CMK (cell line): ENCODE measurements around the gene GOLGA7B.

Source experiments
- DNase-seq: peaks from one replicate; pipeline ENCODE4 v3.0.0-alpha.2; 2010; ENCODE audit warnings: low read depth

GOLGA7B gene

DNA sequence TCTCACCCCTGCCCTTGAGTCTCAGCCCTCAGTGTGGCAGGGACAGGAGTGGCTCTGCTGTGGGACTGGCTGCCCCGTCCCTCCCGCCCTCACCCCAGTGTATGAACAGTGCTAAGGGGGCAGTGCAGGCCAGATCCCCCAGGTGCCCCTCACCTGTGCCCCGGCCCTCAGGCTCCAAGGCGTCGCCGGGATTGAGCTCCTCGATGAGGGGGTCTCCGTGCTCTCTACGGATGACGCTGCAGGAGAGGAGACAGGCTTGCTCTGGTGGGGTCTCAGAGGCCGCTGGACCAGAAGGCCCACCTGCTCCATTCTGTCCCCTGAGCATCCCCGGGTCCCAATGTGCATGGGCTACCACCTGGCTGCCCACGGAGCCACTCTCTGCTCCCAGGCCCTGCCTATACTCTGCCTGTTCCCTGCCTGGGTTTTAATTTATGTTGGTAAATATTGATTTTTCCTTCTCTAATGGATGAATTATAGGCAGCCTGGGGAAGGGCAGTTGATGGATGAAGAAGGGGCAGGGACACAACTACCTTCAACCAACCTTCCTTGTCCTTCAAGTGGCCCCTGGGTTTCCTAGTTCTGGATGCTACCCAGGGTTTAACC, 47.2 kb downstream of the GOLGA7B start:
- DNase-seq, result no peak

DNA sequence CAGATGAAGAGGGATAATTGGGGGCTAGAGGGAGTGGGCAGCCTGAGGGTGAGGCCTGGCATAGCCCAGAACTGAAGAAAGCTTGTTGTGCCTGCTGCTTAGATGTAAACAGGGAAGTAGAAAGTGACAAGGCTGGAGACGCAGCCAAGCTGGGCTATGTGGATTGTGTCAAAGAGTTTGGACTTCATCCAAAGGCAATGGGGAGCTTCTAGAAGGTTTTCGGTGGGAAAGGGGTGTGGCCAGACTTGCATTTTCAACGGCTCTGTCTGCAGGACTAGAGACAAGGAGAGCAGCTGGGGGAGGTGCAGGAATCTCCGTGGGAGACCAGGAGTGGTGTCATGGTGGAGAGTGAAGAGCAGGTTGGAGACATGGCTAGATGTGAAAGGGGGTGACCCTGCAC, 48.8 kb downstream of the GOLGA7B start:
- DNase-seq, result no peak

DNA sequence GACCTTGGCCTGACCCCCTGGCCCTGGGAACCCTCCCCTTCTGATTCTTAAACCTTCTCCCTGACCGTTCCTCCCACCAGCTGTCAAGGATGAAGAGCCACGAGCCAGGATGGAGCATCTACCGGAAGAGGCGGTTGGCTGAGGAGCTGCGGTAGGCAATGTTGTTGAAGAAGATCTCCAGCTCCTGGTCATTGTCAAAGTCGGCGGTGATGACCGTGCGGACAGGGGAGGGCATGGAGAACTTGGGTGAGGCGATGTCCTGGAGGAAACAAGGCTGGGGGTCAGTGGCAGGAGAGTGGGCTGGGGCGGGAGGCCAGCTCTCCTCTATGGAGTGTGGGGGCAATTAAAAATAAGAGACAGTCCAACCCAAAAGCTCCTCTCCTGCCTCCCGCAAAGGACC, 51.7 kb downstream of the GOLGA7B start:
- DNase-seq, result no peak

- DNase-seq, result no peak
Measured at GRCh38 chr10:97903128-97904017, 53.7 kb downstream of the GOLGA7B start.

- DNase-seq, result no peak
Measured at GRCh38 chr10:97904018-97904381, 54.4 kb downstream of the GOLGA7B start.

DNA sequence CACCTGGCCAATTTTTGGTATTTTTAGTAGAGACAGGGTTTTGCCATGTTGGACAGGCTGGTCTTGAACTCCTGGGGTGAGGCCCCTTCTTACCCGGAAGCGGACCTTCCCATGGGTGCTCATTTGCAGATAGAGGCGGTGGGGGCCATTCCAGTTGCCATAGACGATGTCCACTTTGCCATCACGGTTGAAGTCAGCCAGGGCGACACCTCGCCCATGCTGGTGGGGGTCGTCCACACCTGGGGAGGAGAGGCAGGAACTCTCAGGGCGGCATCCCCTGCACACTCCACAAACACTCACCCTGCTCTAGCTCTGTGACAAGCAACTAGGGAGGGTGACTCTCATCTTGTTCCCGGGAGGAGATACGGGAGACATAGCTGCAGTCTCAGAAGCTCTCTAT, 54.9 kb downstream of the GOLGA7B start:
- no peak for DNase-seq

GRCh38 chr10:97905276-97905675, 55.6 kb downstream of the GOLGA7B start:
- DNase-seq, result no peak

- no peak for DNase-seq
Measured at GRCh38 chr10:97907211-97907610, 57.6 kb downstream of the GOLGA7B start.

- no peak for DNase-seq
Measured at GRCh38 chr10:97907830-97908229, 58.2 kb downstream of the GOLGA7B start.

DNA sequence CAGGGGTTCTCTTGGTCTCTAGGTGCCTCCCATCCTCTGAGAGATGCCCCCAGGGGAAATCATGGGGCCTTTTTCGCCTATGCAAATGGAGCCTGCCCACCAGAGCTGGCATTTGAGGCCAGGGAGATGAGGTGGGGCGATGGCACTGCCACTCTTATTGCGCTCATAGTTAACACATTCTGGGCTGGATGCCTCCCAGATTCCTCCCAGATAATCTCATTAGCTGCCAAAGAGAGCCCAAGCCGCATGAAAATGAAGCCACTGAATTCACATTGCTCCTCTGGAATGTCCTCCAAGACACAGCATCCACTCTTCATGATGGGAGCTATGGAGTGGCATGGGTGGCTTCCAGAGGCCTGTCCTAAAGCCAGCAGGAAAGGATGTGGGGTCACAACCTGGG, 61.0 kb downstream of the GOLGA7B start:
- no peak for DNase-seq

DNA sequence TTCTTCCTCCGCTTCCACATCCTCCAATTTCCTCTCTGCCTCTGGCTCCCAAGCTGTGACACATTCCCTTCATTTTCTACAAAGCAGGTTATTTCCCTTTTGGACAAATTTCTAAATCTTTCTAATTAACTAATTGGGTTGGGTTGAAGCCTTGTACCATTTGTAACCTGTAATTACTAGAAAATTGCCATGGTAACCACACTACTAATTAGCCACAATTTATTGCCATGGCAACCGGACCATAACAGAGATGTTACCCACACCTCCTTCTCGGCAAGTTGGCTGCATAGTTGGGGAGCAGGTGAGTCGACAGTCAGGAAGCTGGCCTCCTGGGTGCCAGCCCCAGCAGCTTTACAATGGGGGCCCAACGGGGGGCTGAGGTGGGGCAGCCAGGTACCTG, 61.6 kb downstream of the GOLGA7B start:
- no peak for DNase-seq

DNA sequence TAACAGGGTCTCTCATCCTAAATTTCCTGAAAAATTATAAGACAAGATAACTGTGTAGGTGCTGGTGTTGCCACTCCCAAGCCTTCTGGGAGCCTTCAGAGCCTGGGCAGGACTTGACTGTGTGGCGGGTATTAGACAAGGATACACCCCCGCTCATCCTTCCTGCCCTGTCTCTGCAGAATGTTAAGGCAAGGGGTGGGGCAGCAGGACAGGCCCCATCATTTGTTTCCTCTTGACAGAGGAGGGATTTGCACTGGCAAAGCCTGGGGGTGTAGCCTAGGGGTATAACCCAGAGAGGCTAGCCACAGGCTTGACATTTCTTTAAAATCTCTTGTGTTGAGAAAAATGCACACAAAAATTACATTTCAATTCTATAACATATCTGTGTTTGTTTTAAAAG, 63.5 kb downstream of the GOLGA7B start:
- DNase-seq, result no peak

- DNase-seq, result no peak
Measured at GRCh38 chr10:97913614-97914013, 64.0 kb downstream of the GOLGA7B start.

- no peak for DNase-seq
Measured at GRCh38 chr10:97914171-97914836, 64.7 kb downstream of the GOLGA7B start.

- DNase-seq, result peak; percentile 58
Measured at GRCh38 chr10:97914837-97915211, 65.2 kb downstream of the GOLGA7B start.

GRCh38 chr10:97915346-97916131, 65.9 kb downstream of the GOLGA7B start:
- no peak for DNase-seq

- DNase-seq, result no peak
Measured at GRCh38 chr10:97916586-97916985, 66.9 kb downstream of the GOLGA7B start.

DNA sequence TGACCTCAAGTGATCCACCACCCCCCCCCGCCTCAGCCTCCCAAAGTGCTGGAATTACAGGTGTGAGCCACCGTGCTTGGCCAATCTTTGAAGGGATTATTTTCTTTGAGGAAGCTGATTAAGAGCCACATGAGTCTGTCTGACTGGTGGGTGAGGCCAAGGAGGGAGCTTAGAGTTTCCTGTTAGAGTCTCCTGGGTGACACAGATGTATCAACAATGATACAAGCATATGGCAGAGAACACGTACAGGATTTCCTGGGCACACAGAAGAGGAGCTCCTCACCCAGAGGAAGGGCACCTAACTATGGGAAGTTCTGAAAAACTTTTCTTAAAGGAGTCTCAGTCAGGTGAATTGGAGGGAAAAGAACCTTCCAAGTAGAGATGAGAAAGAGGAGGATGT, 69.4 kb downstream of the GOLGA7B start:
- no peak for DNase-seq

GRCh38 chr10:97920865-97921264, 71.2 kb downstream of the GOLGA7B start:
- no peak for DNase-seq
